NCI-H345 treated with DMSO at 0.1 percent for 48 hours (cell line): ENCODE data around the gene GAST.
A peak's percentile ranks its signal among the peaks of the same experiment; 100 is the strongest.
"Not testable (repeated sequence)": the region's sequence is repeated elsewhere in the genome, so short reads cannot be mapped to it uniquely, and the experiment has no call there.

Experiments used
- DNase-seq: peaks from one replicate; lab custom pipeline; 2025; ENCODE audit not compliant: unreplicated experiment; lab: John Stamatoyannopoulos, UW

GAST gene, protein sequence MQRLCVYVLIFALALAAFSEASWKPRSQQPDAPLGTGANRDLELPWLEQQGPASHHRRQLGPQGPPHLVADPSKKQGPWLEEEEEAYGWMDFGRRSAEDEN

DNA sequence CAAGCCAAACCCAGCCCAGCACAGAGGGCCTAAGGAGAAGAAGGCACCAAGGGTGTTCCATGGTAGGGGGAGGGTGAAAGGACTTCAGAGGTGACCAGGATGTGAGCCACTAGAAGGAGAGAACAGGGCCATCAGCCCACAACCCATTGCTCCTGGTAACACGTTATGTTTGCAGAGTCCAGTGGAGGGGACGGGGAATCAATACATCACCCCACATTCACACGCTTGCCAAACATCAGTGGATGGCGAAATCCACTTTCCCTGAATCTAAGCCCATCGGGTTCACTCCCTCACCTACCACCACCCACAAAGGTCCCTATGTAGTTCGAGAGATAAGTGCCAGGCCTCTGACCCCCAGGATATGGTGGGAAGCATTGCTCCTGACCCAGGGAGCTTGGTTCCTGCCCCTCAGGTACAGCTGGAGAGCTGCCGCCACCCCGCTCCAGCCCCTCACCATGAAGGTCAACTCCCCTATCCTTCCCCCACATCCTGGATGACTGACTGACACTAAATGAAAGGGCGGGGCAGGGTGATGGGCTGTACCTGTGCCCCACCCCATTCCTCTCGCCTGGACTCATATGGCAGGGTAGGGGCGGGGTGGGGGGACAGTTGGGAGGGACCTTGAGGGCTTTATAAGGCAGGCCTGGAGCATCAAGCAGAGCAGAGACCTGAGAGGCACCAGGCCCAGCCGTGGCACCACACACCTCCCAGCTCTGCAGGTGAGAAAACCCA lies at the start of gene GAST:
TSS of gene GAST (plus strand) at position 663 of the 732 bp plus-strand sequence. CDS start 3,106 bp downstream, outside the sequence.
- no peak for DNase-seq

DNA sequence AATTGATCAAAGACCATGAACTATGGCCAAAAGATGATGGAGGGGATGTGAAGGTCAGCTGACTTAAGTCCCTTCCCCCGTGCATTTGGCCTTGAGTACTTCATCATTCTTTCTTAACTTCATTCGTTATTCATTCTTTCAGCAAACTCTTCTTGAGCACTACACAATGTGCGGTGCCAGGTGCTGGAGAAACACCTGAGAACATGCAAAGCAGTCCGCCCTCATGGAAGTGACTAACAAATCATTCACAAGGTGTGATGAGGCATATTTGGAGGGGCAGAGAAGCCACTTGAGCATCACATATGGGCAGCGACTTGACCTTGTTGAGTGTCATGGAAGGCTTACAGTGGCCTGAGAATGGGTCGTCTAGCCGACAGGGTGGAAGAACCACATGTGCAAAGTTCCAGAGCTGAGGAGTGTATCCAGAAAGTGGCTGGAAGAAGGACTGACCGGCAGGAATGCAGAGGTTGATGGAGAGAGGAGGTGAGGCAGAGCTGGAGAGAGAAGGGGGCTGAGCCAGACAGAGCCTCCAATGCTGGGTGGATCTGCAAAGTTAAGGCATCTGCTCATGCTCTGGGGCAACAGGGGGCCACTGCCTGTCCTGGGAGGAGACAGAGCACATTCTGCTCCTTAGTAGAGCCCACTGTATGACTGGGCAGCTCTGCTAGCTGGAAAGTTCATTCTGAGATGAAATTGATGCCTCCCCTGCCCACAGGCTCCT lies 48.5 kb upstream of the GAST start:
- no peak for DNase-seq

DNA sequence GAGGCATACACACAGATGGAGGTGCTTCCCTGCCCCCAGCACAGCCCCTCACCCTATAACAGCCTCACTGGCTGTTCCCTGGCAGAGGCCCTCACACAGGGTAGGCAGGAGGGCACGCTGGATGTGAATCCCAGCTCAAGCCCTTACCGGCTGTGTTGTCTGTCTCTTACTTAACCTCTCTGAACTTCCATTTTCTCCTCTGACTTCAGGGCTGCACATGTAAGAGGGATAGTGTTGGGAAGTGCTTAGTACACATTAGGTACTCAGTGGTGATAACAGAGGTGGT lies 48.0 kb upstream of the GAST start:
- DNase-seq: no peak

DNA sequence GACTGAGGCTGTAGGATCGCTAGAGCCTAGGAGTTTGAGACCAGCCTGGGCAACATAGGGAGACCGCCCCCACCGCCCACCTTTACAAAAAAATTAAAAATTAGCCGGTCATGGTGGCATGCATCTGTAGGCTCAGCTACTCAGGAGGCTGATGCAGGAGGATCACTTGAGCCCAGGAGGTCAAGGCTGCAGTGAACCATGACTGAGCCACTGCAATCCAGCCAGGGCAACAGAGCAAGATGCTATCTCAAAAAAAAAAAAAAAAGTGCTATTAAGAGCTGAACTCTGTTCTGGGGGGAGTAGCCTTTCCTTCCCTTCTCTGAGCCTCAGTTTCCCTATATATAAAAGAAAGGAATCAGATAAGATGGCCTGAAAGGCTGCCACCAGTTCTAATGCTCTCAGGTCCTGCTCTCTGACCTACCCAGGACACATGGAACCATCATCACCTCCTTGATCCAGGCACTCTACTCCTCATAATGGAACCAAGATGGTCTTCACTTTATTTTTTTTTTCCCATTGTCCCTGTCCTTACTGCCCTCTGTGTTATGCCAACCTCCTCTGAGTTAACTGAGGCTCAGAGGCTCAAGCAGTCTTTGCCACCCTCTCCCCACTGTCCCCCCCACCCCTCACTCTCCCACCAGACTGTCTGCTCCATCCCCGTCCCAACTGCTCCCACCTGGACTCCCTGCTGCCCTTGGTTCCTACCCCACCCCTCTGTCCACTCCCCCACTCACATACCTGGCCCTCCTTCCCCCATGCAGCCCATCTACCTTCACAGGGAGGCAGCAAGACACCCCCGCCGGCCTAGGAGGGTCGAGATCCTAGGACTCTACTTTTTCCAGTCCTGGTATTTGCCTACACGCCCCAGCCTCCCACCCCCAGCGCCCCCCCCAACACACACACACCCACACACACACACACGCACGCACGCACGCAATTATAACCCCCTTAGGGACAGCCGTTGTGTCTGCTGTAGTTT lies 47.3 kb upstream of the GAST start:
- no peak for DNase-seq

DNA sequence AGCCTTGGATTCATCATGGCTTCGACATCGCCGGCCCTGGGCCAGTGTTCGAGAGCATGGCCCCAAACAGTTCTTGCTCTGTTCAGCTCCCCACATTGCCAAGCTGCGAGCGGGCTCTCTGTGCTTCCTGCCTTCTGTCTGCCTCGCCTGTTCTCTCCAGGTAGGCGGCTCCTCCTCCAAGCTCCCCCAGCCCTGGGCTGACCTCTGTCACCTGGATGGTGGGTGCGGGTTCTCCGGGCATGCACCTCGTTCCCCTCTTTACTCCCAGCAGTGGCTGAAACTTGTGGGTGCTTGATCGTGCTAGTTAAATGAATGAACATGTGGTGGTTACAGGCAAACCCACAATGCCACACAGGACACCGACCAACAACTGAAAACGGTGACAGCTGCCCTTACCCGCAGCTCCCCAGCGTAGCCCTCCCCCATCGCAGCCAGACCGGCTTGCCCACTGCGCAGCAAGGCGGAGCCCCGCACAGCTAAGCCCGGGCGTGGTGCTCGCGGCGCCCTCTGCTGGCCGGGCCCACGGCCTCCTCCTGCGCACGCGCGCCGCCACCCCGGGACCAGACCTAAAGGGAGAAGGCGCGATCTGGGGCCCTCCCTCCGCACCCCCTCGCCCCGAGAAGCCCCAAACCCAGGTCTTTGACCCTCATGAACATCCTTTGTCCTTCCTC lies 46.4 kb upstream of the GAST start:
- DNase-seq: peak; percentile 82

DNA sequence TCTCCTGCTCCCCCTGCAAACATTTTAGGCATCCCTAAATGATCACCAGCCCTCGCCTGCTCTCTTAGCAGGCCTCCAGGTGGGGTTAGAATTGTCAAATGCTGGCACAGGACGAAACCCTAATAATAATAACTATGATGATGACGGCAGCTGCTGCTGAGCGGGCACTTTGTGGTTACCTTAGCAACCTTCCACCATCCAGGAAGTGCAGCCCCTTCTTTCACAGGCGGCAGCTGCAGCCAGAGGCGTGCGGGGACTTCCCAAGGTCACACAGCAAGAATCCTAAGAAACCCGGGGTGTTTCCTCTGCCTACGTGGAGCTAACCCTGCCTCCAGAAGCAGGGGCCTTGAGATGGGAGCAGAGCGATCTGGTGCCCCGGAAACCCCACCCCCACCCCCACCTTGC lies 45.9 kb upstream of the GAST start:
- peak; percentile 62 for DNase-seq

DNA sequence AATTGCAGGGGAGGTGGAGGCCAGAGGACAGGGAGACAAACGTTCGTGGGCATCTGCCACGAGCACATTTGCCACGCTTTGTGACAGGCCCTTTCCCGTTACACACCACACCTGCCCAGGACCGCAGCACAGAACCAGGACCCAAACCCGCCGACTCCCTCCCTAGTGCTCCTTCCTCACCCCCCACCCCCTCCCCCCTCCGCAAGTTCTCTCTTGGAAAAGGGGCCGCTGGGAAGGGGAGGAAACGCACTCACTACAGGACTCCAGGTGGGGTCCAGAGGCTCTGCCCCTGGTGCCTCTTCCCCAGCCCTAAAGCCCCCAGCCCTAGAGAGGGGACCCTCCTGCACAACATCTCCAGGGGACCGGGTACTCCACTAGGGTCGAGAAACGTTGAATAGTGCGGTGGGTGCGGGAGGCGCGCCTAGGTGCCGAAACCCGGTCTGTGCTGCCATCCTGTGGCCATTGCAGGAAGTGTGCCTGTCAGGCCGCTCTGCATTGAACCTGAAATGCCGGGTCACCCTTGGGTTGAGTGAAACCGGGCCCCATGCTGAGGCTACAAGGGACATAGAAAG lies 45.3 kb upstream of the GAST start:
- peak; percentile 71 for DNase-seq

DNA sequence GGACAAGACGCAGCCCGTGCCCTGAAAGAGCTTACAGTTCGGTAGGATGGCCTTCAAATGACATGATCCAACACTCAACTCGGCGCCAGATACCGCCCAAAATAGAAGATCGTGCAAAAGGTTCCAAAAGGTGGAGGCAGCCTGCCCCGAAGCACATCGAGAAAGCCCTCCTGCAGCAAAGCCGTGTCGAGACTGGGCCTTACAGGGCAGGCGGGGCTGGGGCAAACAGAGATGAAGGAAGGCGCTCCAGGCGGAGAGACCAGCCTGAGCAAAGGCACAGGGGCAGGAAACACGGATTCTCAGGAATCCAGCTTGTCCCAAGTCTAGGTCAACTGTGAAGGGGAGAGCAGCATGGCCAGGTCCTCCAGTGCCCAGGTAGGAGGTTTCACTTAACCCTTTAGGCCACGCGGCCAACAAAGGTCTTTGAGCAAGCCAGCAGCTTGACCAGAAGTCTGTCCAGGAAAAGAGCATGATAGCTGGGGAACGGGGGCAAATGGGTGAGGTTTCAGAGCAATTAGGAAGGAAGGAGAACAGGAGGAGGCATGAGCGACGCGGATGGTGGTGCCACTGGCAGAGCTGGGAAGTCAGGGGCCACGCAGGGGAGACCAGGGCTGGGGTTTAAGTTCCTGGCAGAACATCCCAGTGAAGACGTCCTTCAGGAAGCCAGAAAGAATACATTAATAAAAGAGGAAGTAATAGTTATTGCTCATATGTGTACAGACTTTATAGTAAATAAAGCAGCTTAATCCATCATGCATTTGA lies 44.7 kb upstream of the GAST start:
- no peak for DNase-seq

DNA sequence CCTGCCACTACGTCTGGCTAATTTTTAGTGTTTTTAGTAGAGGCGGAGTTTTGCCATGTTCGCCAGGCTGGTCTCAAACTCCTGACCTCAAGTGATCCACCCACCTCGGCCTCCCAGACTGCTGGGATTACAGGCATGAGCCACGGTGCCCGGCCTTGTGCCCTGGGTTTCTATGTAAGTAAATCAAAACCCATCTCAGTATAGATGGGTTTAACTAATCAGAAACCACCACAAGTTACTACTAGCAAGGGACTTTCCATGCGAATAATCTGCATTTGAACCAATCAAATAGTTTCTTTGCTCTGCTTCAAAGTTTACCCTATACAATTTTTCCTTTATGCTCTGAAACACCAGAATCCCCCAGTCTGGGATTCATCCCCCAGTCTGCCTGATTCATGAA lies 40.0 kb upstream of the GAST start:
- DNase-seq: no peak

DNA sequence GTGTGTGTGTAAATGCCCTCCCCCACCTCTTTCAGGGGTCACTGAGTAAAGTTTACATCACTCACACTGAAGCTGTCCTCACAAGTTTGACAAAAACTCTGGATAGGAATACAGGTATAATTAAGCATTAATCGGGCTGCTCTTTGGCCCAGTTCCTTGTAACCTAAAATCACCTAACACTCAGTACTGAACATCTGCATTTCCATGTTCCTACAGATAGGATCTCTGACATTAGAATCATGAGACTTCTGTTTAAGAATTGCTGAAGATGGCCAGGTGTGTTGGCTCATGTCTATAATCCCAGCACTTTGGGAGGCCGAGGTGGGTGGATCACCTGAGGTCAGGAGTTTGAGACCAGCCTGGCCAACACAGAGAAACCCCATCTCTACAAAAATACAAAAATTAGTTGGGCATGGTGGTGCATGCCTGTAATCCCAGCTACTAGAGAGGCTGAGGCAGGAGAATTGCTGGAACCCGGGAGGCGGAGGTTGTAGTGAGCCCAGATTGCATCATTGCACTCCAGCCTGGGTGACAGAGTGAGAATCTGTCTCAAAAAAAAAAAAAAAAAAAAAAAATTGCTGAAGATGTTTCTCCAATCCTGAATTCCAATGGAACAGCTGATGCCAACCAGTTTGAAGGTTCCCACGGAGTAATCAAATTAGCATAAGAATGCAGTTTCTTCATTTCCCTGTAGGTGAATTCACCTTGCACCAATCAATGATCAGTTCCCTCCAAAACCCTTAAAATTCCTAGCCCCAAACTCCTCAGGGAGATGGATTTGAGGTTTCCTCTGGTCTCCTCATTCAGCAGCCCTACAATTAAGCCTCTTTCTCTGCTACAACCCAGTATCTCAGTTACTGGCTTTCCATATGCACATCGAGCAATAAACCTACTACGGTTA lies 36.7 kb upstream of the GAST start:
- DNase-seq: not testable (repeated sequence)

DNA sequence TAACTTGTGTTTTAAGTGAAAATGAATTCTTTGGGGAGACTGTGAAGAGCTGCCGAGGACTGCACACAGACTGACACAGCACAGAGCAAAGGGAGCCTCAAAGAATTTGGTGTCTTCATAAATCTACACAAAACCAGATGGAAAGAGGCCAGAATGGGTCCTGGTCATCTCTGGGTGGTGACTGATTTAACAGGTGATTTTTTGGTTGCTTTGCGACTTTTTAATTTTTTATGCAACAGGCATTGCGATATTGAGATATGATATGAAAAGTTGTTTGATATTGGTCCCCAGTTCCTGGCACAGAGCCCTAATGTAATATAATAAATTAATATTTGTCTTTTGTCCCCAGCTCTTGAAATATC lies 36.1 kb upstream of the GAST start:
- DNase-seq: no peak

DNA sequence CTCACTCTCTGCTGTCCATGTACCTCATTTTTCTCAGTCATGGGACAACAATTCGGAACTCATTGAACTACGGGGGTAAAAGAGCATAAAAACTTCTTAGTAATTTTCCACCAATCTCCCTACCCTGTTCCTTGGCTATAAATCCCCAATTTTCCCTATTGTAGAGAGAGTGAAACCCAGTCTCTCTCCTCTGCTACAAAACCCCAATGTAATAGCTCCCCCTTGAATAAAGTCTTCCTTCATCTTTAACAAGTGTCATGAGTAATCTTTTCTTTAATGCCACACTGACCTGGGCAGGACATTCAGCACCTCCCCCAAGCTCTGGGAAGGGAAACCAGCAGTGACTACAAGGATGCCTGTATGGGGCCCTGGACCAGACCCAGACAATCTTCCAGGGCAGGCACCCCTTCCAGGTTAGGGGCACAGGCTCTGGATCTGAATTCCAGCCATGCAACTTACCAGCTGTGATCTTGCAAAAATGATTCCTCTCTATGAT lies 33.7 kb upstream of the GAST start:
- DNase-seq: no peak

DNA sequence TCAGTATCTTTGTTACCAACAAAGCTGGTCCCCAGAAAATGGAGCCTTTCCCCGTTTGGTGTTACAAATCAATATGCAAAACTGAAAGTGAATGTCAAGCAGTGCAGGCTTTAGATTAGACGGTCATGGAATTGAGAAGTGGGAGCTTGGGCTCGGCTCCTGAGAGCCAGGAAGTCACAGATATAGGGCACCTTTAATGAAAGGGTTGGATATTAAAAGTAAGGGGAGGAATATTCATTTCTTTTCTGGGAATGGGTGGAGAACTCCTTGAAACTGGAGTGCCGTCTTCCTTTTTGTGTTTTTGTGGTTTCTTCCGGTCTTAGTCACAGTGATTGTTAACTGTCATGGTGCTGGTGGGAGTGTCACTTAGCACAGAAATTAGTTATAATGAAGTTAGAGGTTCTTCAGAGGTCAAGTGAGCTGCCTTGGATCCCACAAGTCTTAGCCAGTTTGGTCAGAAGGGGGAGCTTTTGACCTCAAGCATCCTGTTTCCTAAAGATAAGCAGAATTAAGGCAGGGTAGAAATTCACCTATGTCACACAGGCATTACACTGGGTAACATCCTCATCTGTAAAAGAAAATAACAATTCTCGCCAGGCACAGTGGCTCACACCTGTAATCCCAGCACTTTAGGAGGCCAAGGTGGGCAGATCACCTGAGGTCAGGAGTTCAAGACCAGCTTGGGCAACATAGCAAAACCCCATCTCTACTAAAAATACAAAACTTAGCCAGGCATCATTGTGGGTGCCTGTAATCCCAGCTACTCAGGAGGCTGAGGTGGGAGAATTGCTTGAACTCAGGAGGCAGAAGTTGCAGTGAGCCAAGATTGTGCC lies 33.0 kb upstream of the GAST start:
- no peak for DNase-seq

DNA sequence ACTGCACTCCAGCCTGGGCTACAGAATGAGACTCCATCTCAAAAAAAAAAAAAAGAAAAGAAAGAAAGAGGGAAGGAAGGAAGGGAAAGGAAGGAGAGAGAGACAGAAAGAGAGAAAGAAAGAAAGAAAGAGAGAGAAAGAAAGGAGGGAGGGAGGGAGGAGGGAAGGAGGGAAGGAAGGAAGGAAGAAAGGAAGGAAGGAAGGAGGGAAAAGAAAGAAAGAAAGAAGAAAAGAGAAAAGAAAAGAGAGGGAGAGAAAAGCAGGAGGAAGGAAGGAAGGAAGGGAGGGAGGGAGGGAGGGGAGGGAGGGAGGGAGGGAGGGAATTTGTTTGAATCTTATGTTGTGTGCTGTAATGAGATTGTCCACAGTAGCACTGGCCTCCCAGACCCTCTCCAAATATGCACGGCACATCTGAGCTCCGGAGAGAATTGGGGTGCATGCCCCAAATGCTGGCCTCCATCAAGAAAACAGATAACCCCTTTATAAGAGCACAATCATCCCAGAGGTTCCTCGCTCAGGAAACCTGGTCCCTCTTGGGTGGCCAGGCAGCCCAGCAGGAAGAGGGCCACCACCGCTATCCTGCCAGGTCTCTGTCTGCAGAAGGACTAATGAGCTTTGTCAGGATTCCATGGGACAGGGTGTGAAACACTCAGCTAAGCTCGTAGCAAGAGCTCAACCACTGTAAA lies 32.2 kb upstream of the GAST start:
- no peak for DNase-seq

DNA sequence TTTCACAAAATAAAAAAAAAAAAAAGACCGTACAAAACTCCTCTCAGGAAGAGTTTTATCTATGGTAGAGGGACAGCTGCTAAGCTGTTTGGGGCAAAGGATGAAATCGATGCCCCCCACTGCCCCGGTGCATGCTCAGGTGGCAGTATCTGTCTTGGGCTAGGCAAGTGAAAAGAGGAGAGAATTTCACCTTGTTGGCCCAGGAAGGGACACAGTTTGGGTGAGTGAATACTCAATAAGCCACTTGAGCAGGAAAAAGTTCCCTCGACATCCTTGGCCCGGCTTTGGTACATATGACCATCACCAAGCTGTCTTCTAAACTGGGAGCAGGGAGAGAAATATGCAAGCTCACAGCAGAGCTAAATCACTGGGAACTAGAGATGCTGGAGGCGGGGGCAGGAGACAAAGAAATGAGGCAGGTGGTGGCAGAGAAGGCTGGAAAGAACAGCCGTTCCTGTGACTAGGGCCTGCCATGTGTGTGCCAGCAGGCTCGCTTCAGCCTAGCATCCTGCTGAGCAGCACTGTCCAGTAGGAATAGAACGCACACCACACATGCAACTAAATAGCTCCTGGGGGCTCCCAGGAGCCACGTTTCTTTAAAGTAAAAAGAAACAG lies 31.6 kb upstream of the GAST start:
- DNase-seq: peak; percentile 72

DNA sequence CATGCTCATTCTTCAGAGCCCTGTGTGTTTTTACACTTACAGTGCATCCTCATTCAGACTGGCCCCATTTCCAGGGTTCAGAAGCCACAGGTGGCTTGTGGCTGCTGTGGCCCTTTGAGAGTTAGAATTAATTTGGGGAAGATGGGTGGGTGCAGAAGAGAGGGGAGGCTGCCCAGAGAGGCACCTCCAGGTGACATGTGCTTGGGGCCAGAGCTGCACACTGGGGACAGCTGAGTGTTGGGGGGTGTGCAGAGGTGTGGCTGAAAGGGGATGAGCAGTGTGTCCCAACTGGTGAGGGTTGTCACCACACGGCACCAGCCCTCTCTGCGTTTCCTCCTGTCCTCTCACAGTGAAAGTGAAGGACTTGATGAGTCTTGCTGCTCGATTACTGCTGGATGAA lies 30.4 kb upstream of the GAST start:
- no peak for DNase-seq

DNA sequence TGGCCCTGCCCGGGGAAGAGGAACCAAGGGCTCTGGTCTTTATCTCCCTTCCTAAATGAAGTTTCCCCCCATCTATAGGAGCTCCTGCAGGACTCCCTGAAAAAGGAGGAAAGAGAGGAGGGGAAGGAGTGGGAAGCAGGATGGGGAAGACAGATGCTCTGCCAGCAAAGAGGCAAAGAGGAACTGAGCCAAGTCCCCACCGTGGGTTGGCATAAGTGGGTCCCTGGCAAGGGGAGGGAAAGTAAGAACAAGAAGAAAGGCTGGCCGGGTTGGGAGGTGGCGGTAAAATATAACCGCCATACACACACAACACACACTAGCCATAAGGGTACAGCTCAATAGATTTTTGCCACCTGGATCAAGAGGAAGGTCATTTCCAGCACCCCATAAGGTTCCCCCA lies 29.5 kb upstream of the GAST start:
- DNase-seq: no peak
